Endodermal cell (in vitro differentiated cells): ENCODE measurements around the gene UQCR11. TPM values are rescaled to one million over a fixed set of nuclear protein-coding genes. Genes with fewer than 3 reads are reported as not detected.

Experiments
- DNase-seq: peaks from one replicate; pipeline ENCODE4 v3.0.0-alpha.2; 2017
- H3K27ac ChIP-seq: 2 replicates; pipeline ENCODE4 v1.5.1; 2013; ENCODE audit warnings: mild to moderate bottlenecking, low read depth, low read length, moderate library complexity
- H3K27me3 ChIP-seq: 2 replicates; pipeline ENCODE4 v1.6.1; 2013; ENCODE audit warnings: mild to moderate bottlenecking, low read length, moderate library complexity; ENCODE audit not compliant: insufficient read depth, control insufficient read depth, poor library complexity, severe bottlenecking
- H3K36me3 ChIP-seq: 2 replicates; pipeline ENCODE4 v1.7.0; 2013; ENCODE audit warnings: mild to moderate bottlenecking, low read length, moderate library complexity; ENCODE audit not compliant: control insufficient read depth, insufficient read depth
- H3K4me1 ChIP-seq: one replicate; pipeline ENCODE4 v1.7.0; 2013; ENCODE audit warnings: low read length; ENCODE audit not compliant: control insufficient read depth, insufficient read depth
- H3K4me3 ChIP-seq: 2 replicates; pipeline ENCODE4 v1.5.1; 2013; ENCODE audit warnings: mild to moderate bottlenecking, low read length, moderate library complexity
- H3K9ac ChIP-seq: 2 replicates; pipeline ENCODE4 v1.6.1; 2013; ENCODE audit warnings: mild to moderate bottlenecking, low read length, moderate library complexity; ENCODE audit not compliant: poor library complexity, severe bottlenecking; ENCODE audit errors: extremely low read depth
- H3K9me3 ChIP-seq: 2 replicates; pipeline ENCODE4 v1.6.1; 2013; ENCODE audit warnings: mild to moderate bottlenecking, low read length, moderate library complexity; ENCODE audit not compliant: control insufficient read depth
- H3K27ac Mint-ChIP-seq: 2 replicates; pipeline ENCODE4 v1.8.0; 2020; ENCODE audit warnings: mixed read lengths
- H3K27me3 Mint-ChIP-seq: 2 replicates; pipeline ENCODE4 v1.8.0; 2021; ENCODE audit warnings: mild to moderate bottlenecking, mixed read lengths; ENCODE audit not compliant: insufficient read depth
- H3K36me3 Mint-ChIP-seq: 2 replicates; pipeline ENCODE4 v1.8.0; 2020; ENCODE audit warnings: low read depth, mixed read lengths
- H3K4me1 Mint-ChIP-seq: 2 replicates; pipeline ENCODE4 v1.8.0; 2020; ENCODE audit warnings: mixed read lengths
- H3K4me3 Mint-ChIP-seq: 2 replicates; pipeline ENCODE4 v1.8.0; 2020; ENCODE audit warnings: mild to moderate bottlenecking, moderate library complexity, mixed read lengths
- H3K9me3 Mint-ChIP-seq: 2 replicates; pipeline ENCODE4 v1.8.0; 2020; ENCODE audit warnings: mild to moderate bottlenecking, mixed read lengths
- CTCF ChIP-seq: fragments of 200-600 bp; sonication (generic); conservative IDR thresholded peaks from 2 replicates; pipeline ENCODE4 v1.5.0; 2021; ENCODE audit warnings: antibody characterized with exemption, mild to moderate bottlenecking
- WGBS, 2 experiments: methylation state at CpG; one replicate each; pipeline versions ENCODE4 v1.1.5 to v1.1.7; 2013; ENCODE audit warnings: missing lambda C conversion rate in 2 of 2, mixed read lengths in 1 of 2; ENCODE audit not compliant: insufficient coverage in 1 of 2, insufficient read length in 1 of 2; 5-methylcytosine and 5-hydroxymethylcytosine counted together
- total RNA-seq, 2 donors: library from RNA; stranded (reverse); fragmentation: NEBNext Ultra II Directional in 1 of 2; extraction: Animal tissue kit (Norgen Biotek cat#: 25700) in 1 of 2; gene quantifications; 2 replicates in 1 of 2; 3 replicates in 1 of 2; pipeline ENCODE4 v1.2.1, GENCODE V29; 2021

UQCR11 gene
- total RNA-seq, 2 donors from 2014 or later = 171 to 195 TPM

- no peaks in the 10 kb centered on the region for H3K27me3 Mint-ChIP-seq
- no peaks in the 10 kb centered on the region for H3K4me1 Mint-ChIP-seq
- TF ChIP-seq CTCF = no peak
- Histone ChIP-seq H3K27ac (no peak overlapping the region), H3K4me1 (no peaks in the 10 kb centered on the region), H3K4me3 (no peak overlapping the region), H3K27me3 (no peaks in the 10 kb centered on the region), H3K9ac (no peak overlapping the region), H3K9me3 (no peaks in the 10 kb centered on the region), H3K36me3 (peaks cover 42% of the 10 kb centered on the region)
- no peak overlapping the region for H3K4me3 Mint-ChIP-seq
- no peak overlapping the region for H3K27ac Mint-ChIP-seq
- H3K36me3 Mint-ChIP-seq = peaks cover 29% of the 10 kb centered on the region
- no peaks in the 10 kb centered on the region for H3K9me3 Mint-ChIP-seq
- 96 to 99% methylated on average over 48 to 66 of the region's 66 CpGs for WGBS, 2 experiments
- no peak for DNase-seq
Measured at GRCh38 chr19:1556390-1557070, 48.7 kb downstream of the UQCR11 start.

- no peak for TF ChIP-seq CTCF
- no peak overlapping the region for H3K4me3 ChIP-seq
- Mint-ChIP-seq H3K9me3 (no peaks in the 10 kb centered on the region), H3K27ac (no peak overlapping the region), H3K36me3 (peaks cover 24% of the 10 kb centered on the region), H3K4me1 (no peaks in the 10 kb centered on the region), H3K4me3 (no peak overlapping the region), H3K27me3 (no peaks in the 10 kb centered on the region)
- no peaks in the 10 kb centered on the region for H3K27me3 ChIP-seq
- WGBS, 2 experiments = 95% methylated on average over 60 to 121 of the region's 121 CpGs
- H3K27ac ChIP-seq = no peak overlapping the region
- H3K9me3 ChIP-seq = no peaks in the 10 kb centered on the region
- DNase-seq = no peak
- no peaks in the 10 kb centered on the region for H3K4me1 ChIP-seq
- no peak overlapping the region for H3K9ac ChIP-seq
- peaks cover 37% of the 10 kb centered on the region for H3K36me3 ChIP-seq
Measured at GRCh38 chr19:1555487-1556389, 49.5 kb downstream of the UQCR11 start.

GRCh38 chr19:1554968-1555367 is 50.3 kb downstream of the UQCR11 start:
- H3K4me1 ChIP-seq = no peaks in the 10 kb centered on the region
- H3K27ac Mint-ChIP-seq = no peak overlapping the region
- no peak overlapping the region for H3K4me3 Mint-ChIP-seq
- no peak for TF ChIP-seq CTCF
- H3K9me3 ChIP-seq = no peaks in the 10 kb centered on the region
- 93 to 96% methylated on average over 17 to 24 of the region's 24 CpGs for WGBS, 2 experiments
- H3K9ac ChIP-seq = no peak overlapping the region
- no peak overlapping the region for H3K4me3 ChIP-seq
- H3K4me1 Mint-ChIP-seq = no peaks in the 10 kb centered on the region
- peaks cover 30% of the 10 kb centered on the region for H3K36me3 ChIP-seq
- DNase-seq = no peak
- no peaks in the 10 kb centered on the region for H3K9me3 Mint-ChIP-seq
- H3K36me3 Mint-ChIP-seq = peaks cover 21% of the 10 kb centered on the region
- no peak overlapping the region for H3K27ac ChIP-seq
- H3K27me3 ChIP-seq = no peaks in the 10 kb centered on the region
- H3K27me3 Mint-ChIP-seq = no peaks in the 10 kb centered on the region
